HG03342 (cell line): ENCODE data around the gene HDAC9.
A peak's percentile ranks its signal among the peaks of the same experiment; 100 is the strongest.
"Not testable (repeated sequence)": the region's sequence is repeated elsewhere in the genome, so short reads cannot be mapped to it uniquely, and the experiment has no call there.

Experiments used
- ATAC-seq: cut with Tn5 transposase; IDR thresholded peaks from one replicate; pipeline ENCODE4 v1.9.1; 2021; ENCODE audit warnings: mild to moderate bottlenecking, moderate library complexity; ENCODE audit not compliant: unreplicated experiment

The HDAC9 gene

GRCh38 chr7:18995811-18996426 lies 500.4 kb downstream of the HDAC9 start:
- ATAC-seq: no peak

- no peak for ATAC-seq
Observed at GRCh38 chr7:18996583-18996982, 501.0 kb downstream of the HDAC9 start.

- ATAC-seq: no peak
Observed at GRCh38 chr7:18997477-18998150, 502.1 kb downstream of the HDAC9 start.

- no peak for ATAC-seq
Observed at GRCh38 chr7:19000410-19000809, 504.9 kb downstream of the HDAC9 start.

- no peak for ATAC-seq
Observed at GRCh38 chr7:19001854-19002253, 506.3 kb downstream of the HDAC9 start.

GRCh38 chr7:19009241-19009935 lies 513.8 kb downstream of the HDAC9 start:
- ATAC-seq: no peak

- ATAC-seq: no peak
Observed at GRCh38 chr7:19009936-19010280, 514.4 kb downstream of the HDAC9 start.

- ATAC-seq: no peak
Observed at GRCh38 chr7:19011212-19011611, 515.7 kb downstream of the HDAC9 start.

- no peak for ATAC-seq
Observed at GRCh38 chr7:19015098-19015497, 519.5 kb downstream of the HDAC9 start.

GRCh38 chr7:19016140-19016539 lies 520.6 kb downstream of the HDAC9 start:
- ATAC-seq: no peak

GRCh38 chr7:19017374-19017773 lies 521.8 kb downstream of the HDAC9 start:
- ATAC-seq: peak; percentile 49

- no peak for ATAC-seq
Observed at GRCh38 chr7:19020062-19020461, 524.5 kb downstream of the HDAC9 start.

GRCh38 chr7:19020711-19021110 lies 525.2 kb downstream of the HDAC9 start:
- ATAC-seq: no peak

- no peak for ATAC-seq
Observed at GRCh38 chr7:19023477-19023876, 527.9 kb downstream of the HDAC9 start.

GRCh38 chr7:19024261-19024660 lies 528.7 kb downstream of the HDAC9 start:
- no peak for ATAC-seq

GRCh38 chr7:19026888-19027287 lies 531.3 kb downstream of the HDAC9 start:
- ATAC-seq: no peak

GRCh38 chr7:19030281-19030680 lies 534.7 kb downstream of the HDAC9 start:
- no peak for ATAC-seq

GRCh38 chr7:19032942-19033341 lies 537.4 kb downstream of the HDAC9 start:
- ATAC-seq: not testable (repeated sequence)

- ATAC-seq: peak; percentile 96
Observed at GRCh38 chr7:19051767-19052375, 556.3 kb downstream of the HDAC9 start.
